GM12878 (cell line): ENCODE measurements around the gene FRMD5. TPM values are rescaled to one million over a fixed set of nuclear protein-coding genes. Genes with fewer than 3 reads are reported as not detected.

Experiments used
- ATAC-seq: fragments of 200-7000 bp; cut with Tn5 transposase; 3 replicates; pipeline ENCODE4 v1.9.1; 2020; ENCODE audit warnings: mild to moderate bottlenecking, moderate library complexity
- BruUV-seq: library from RNA; stranded (reverse); fragments of 400-500 nt; replicated peaks from 2 replicates; lab custom pipeline; 2021; lab: Mats Ljungman, UMichigan
- CTCF ChIA-PET: fragments of 300-600 bp; sonication (Branson Sonifier 250); formaldehyde crosslinking; extraction: SDS; loops from one replicate; lab custom pipeline; 2021; ENCODE audit warnings: inconsistent platforms; lab: Yijun Ruan, JAX
- POLR2A ChIA-PET: fragments of 350-600 bp; formaldehyde crosslinking; extraction: SDS; loops from one replicate; lab custom pipeline; 2021; ENCODE audit warnings: inconsistent platforms; lab: Charles Lee
- RAD21 ChIA-PET: fragments of 300-600 bp; sonication (Branson Sonifier 250); formaldehyde crosslinking; loops from one replicate; lab custom pipeline; 2023; ENCODE audit warnings: antibody characterized with exemption; ENCODE audit not compliant: unreplicated experiment; lab: Charles Lee
- SMC1A ChIA-PET: fragments of 300-600 bp; sonication (Branson Sonifier 250); formaldehyde crosslinking; loops from one replicate; lab custom pipeline; 2023; ENCODE audit not compliant: unreplicated experiment, uncharacterized antibody; lab: Charles Lee
- DNase-seq: peaks from one replicate; pipeline ENCODE4 v3.0.0-alpha.2; 2011; ENCODE audit warnings: low read depth, low spot score
- FAIRE-seq: peaks from 3 replicates; lab custom pipeline; 2011; peaks lifted over from hg19 to GRCh38; lab: Jason Lieb, UNC
- H2AFZ ChIP-seq: 2 replicates; pipeline ENCODE4 v1.6.0; 2011; ENCODE audit warnings: low read depth, low read length, control low read depth; ENCODE audit not compliant: control insufficient read depth
- H3K27ac ChIP-seq: 2 replicates; pipeline ENCODE4 v1.5.1; 2011; ENCODE audit warnings: control low read depth; ENCODE audit not compliant: control insufficient read depth, insufficient read depth
- H3K27me3 ChIP-seq, 2 experiments: replicated peaks in 1 of 2; 2 replicates each; pipeline versions ENCODE4 v1.6.0 to v1.6.1; 2011; ENCODE audit warnings: low read length in 1 of 2; ENCODE audit not compliant: control insufficient read depth in 2 of 2, insufficient read depth in 2 of 2
- H3K36me3 ChIP-seq, 2 experiments: 2 replicates each; pipeline ENCODE4 v1.5.1; 2011; ENCODE audit warnings: low read length in 1 of 2; ENCODE audit not compliant: control insufficient read depth in 2 of 2, insufficient read depth in 2 of 2
- H3K4me1 ChIP-seq: 2 replicates; pipeline ENCODE4 v1.6.1; 2011; ENCODE audit warnings: mild to moderate bottlenecking, low read length, moderate library complexity, mixed read lengths; ENCODE audit not compliant: control insufficient read depth, insufficient read depth
- H3K4me2 ChIP-seq: 2 replicates; pipeline ENCODE4 v1.6.0; 2011; ENCODE audit warnings: control low read depth; ENCODE audit not compliant: control insufficient read depth, insufficient read depth
- H3K4me3 ChIP-seq: fragments of 200-600 bp; sonication (generic); 2 replicates; pipeline ENCODE4 v1.5.1; 2016
- H3K79me2 ChIP-seq: 2 replicates; pipeline ENCODE4 v1.6.0; 2011; ENCODE audit warnings: low read length; ENCODE audit not compliant: control insufficient read depth, insufficient read depth
- H3K9ac ChIP-seq: 2 replicates; pipeline ENCODE4 v1.8.0; 2011; ENCODE audit warnings: low read length, control low read depth, mixed read lengths; ENCODE audit not compliant: control insufficient read depth, insufficient read depth
- H3K9me3 ChIP-seq: replicated peaks from 3 replicates; pipeline ENCODE4 v1.5.1; 2011; ENCODE audit warnings: mild to moderate bottlenecking, low read length; ENCODE audit not compliant: control insufficient read depth, insufficient read depth
- H4K20me1 ChIP-seq: 2 replicates; pipeline ENCODE4 v1.6.0; 2011; ENCODE audit not compliant: control insufficient read depth, insufficient read depth
- BCL11A ChIP-seq: IDR thresholded peaks from 2 replicates; pipeline ENCODE4 v1.6.1; 2011; ENCODE audit warnings: low read depth, low read length
- GABPA ChIP-seq: IDR thresholded peaks from 2 replicates; pipeline ENCODE4 v1.6.1; 2014; ENCODE audit warnings: antibody characterized with exemption, low read depth, mild to moderate bottlenecking, inconsistent platforms
- HDAC6 ChIP-seq: fragments of 200-600 bp; sonication (generic); IDR thresholded peaks from one replicate; pipeline ENCODE4 v1.8.0; 2017; ENCODE audit warnings: antibody characterized with exemption; ENCODE audit not compliant: unreplicated experiment
- HDGF ChIP-seq: fragments of 450-650 bp; IDR thresholded peaks from 2 replicates; pipeline ENCODE4 v1.6.1; 2016; ENCODE audit warnings: antibody characterized with exemption
- STAT3 ChIP-seq: IDR thresholded peaks from 2 replicates; pipeline ENCODE4 v1.6.1; 2011; ENCODE audit warnings: low read depth, low read length, improper control_type of control experiment
- ZZZ3 ChIP-seq: IDR thresholded peaks from 2 replicates; pipeline ENCODE4 v1.6.1; 2011; ENCODE audit warnings: low read depth; ENCODE audit not compliant: control insufficient read depth, insufficient read length
- WGBS: methylation state at CpG from one replicate; pipeline ENCODE4 v1.1.6; 2016; ENCODE audit warnings: low lambda C conversion rate; ENCODE audit not compliant: insufficient replicate concordance, insufficient coverage; ENCODE audit errors: missing lambda C conversion rate; 5-methylcytosine and 5-hydroxymethylcytosine counted together
- in situ Hi-C: fragments of 300-500 bp; cut with MboI; formaldehyde crosslinking; loops from 9 replicates; pipeline ENCODE4 v1.14.3; 2018; ENCODE audit warnings: mixed read lengths
- intact Hi-C: fragments of 100-400 bp; cut with micrococcal nuclease; formaldehyde crosslinking; loops from one replicate; pipeline ENCODE4 v1.14.2; 2022; ENCODE audit not compliant: unreplicated experiment
- polyA plus RNA-seq, 11 experiments: library from polyadenylated mRNA; depleted of rRNA in 4 of 11; unstranded in 6 of 11; stranded (reverse) in 5 of 11; fragments of >200 nt; fragmentation: Nextera tagmentation in 4 of 11; fragmentation: Illumina TruSeq in 1 of 11; extraction: Ambion mirVana in 4 of 11; extraction: Trizol in 1 of 11; gene quantifications; 1 replicate in 1 of 11; 2 replicates in 10 of 11; pipeline versions ENCODE4 v1.2.1 to v1.2.3, GENCODE V29; 2011 to 2016; ENCODE audit warnings: inconsistent platforms in 2 of 11, missing spikeins in 2 of 11, low read depth in 1 of 11
- total RNA-seq, 4 experiments: library from RNA; depleted of rRNA in 3 of 4; stranded (reverse); fragments of >200 nt in 3 of 4; fragmentation: Illumina TruSeq in 1 of 4; extraction: Trizol in 1 of 4; gene quantifications; 2 replicates each; pipeline versions ENCODE4 v1.2.1 to v1.2.3, GENCODE V29; 2013 to 2021
- TF ChIP-seq, protein P1 (sequence below): fragments of 450-650 bp; IDR thresholded peaks from 2 replicates; pipeline ENCODE4 v1.6.1; 2017; ENCODE audit warnings: antibody characterized with exemption, mild to moderate bottlenecking, moderate library complexity
- TF ChIP-seq, protein P2 (sequence below): IDR thresholded peaks from 2 replicates; pipeline ENCODE4 v1.6.1; 2011; ENCODE audit warnings: borderline replicate concordance, low read depth, mild to moderate bottlenecking, moderate library complexity, mixed read lengths, low read length; ENCODE audit not compliant: insufficient read depth; ENCODE audit errors: extremely low read length

The FRMD5 gene
- total and polyA plus RNA-seq, 10 of the 15 experiments (the other 5 are each of a cell fraction or from before 2014, with no cell fraction given) = 0.26 to 6.4 (median 0.68) TPM; not detected in 1

DNA sequence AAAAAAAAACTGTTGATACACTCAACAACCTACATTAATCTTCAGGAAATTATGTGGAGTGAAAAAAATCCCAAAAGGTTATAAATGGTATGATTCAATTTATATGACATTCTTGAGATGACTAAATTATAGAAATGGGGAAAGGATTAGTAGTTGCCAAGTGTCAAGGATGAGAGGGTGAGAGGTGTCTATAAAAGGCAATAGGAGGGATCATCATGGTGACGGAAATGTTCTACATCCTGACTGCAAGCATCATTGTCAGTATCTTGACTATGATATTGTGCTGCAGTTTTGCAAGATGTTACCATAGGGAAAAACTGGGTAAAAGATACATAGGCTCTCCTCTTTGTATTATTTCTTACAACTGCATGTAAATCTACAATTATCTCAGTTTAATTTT, 125.6 kb downstream of the FRMD5 start:
- Histone ChIP-seq H3K79me2 (no peaks in the 10 kb centered on the region), H3K9me3 (no peaks in the 10 kb centered on the region), H3K4me2 (no peak overlapping the region), H3K27me3 (no peaks in the 10 kb centered on the region), H4K20me1 (no peaks in the 10 kb centered on the region), H3K9ac (no peak overlapping the region), H3K36me3 (no peaks in the 10 kb centered on the region), H2AFZ (no peak overlapping the region), H3K27ac (no peak overlapping the region), H3K4me1 (no peaks in the 10 kb centered on the region), H3K4me3 (no peak overlapping the region)
- in situ Hi-C loops = loop anchor here (5.0 kb wide), 1 partner anchor 167 kb away; no protein-coding TSS in a partner anchor
- ChIA-PET CTCF (interaction anchor here (1.0 to 3.9 kb wide), 3 partner anchors 15 to 166 kb away, joined by 3 to 26 read pairs (median 4); no protein-coding TSS in a partner anchor), RAD21 (interaction anchor here (1.9 kb wide), 1 partner anchor 250 kb away, joined by 8 read pairs; no protein-coding TSS in a partner anchor), SMC1A (interaction anchor here (1.1 to 3.6 kb wide), 3 partner anchors 32 to 166 kb away, joined by 3 to 19 read pairs (median 3); no protein-coding TSS in a partner anchor), POLR2A (no interaction called here)
- WGBS = 37% methylated on average over 1 of the region's 1 CpG
- BruUV-seq = no TSS peak
- no peak for ATAC-seq
- TF ChIP-seq BCL11A (no peak), GABPA (no peak), STAT3 (no peak), ZZZ3 (no peak), HDGF (no peak), HDAC6 (no peak)
- TF ChIP-seq, protein P1, sequence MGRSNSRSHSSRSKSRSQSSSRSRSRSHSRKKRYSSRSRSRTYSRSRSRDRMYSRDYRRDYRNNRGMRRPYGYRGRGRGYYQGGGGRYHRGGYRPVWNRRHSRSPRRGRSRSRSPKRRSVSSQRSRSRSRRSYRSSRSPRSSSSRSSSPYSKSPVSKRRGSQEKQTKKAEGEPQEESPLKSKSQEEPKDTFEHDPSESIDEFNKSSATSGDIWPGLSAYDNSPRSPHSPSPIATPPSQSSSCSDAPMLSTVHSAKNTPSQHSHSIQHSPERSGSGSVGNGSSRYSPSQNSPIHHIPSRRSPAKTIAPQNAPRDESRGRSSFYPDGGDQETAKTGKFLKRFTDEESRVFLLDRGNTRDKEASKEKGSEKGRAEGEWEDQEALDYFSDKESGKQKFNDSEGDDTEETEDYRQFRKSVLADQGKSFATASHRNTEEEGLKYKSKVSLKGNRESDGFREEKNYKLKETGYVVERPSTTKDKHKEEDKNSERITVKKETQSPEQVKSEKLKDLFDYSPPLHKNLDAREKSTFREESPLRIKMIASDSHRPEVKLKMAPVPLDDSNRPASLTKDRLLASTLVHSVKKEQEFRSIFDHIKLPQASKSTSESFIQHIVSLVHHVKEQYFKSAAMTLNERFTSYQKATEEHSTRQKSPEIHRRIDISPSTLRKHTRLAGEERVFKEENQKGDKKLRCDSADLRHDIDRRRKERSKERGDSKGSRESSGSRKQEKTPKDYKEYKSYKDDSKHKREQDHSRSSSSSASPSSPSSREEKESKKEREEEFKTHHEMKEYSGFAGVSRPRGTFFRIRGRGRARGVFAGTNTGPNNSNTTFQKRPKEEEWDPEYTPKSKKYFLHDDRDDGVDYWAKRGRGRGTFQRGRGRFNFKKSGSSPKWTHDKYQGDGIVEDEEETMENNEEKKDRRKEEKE = no peak
- TF ChIP-seq, protein P2, sequence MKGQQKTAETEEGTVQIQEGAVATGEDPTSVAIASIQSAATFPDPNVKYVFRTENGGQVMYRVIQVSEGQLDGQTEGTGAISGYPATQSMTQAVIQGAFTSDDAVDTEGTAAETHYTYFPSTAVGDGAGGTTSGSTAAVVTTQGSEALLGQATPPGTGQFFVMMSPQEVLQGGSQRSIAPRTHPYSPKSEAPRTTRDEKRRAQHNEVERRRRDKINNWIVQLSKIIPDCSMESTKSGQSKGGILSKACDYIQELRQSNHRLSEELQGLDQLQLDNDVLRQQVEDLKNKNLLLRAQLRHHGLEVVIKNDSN = no peak
- intact Hi-C loops = loop anchor here (5.0 kb wide), 2 partner anchors 148 to 248 kb away; no protein-coding TSS in a partner anchor
- no peak for DNase-seq
- FAIRE-seq = no peak
